Mammary epithelial cell (primary cell): Measurements from ENCODE around the gene ZNF536.

ENCODE experiments used
- EZH2 ChIP-seq: IDR thresholded peaks from 2 replicates; pipeline ENCODE4 v1.6.1; 2012; ENCODE audit warnings: low read length, inconsistent platforms, borderline replicate concordance
- TF ChIP-seq, protein P1 (sequence below), 2 donors: IDR thresholded peaks in 1 of 2; conservative IDR thresholded peaks in 1 of 2; 2 replicates each; pipeline ENCODE4 v1.5.1; 2011 to 2012; ENCODE audit warnings: inconsistent platforms in 2 of 2, low read length in 2 of 2, mild to moderate bottlenecking in 2 of 2, control low read depth in 1 of 2, low read depth in 1 of 2; ENCODE audit not compliant: insufficient read depth in 1 of 2; ENCODE audit errors: extremely low read depth in 1 of 2

DNA sequence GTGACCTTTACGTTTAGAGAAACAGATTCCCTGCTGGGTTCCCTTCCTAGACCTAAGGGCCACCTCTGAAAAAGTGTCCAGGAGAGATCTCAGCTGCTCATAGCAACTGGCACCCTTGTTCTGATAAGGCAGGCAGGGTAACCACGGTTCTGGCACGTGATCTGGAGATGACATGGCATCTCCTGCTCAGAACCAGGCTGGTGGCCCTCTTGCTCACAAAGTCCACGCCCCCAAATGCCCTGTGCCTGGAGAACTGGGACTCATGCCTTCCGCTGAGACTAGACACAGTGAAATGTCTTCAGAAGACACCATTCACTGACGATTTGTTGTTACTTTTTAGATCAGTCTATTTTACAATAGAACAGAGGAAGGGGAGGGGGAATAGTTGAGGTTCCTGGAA, 174.1 kb downstream of the ZNF536 start:
- no peak for TF ChIP-seq EZH2
- TF ChIP-seq, protein P1, sequence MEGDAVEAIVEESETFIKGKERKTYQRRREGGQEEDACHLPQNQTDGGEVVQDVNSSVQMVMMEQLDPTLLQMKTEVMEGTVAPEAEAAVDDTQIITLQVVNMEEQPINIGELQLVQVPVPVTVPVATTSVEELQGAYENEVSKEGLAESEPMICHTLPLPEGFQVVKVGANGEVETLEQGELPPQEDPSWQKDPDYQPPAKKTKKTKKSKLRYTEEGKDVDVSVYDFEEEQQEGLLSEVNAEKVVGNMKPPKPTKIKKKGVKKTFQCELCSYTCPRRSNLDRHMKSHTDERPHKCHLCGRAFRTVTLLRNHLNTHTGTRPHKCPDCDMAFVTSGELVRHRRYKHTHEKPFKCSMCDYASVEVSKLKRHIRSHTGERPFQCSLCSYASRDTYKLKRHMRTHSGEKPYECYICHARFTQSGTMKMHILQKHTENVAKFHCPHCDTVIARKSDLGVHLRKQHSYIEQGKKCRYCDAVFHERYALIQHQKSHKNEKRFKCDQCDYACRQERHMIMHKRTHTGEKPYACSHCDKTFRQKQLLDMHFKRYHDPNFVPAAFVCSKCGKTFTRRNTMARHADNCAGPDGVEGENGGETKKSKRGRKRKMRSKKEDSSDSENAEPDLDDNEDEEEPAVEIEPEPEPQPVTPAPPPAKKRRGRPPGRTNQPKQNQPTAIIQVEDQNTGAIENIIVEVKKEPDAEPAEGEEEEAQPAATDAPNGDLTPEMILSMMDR (conservative IDR thresholded peaks at IDR 0.05 in 1 of 2, IDR thresholded peaks at IDR 0.05 in 1 of 2; ENCODE audit: extremely low read depth in 1 of 2, insufficient read depth in 1 of 2, low read depth in 1 of 2, low read length in 2 of 2): no peak
